T-helper 2 cell treated with Interferon-gamma antibody and Interleukin-4, amounts not matched to agents 5 μg/mL and 100 μg/mL, for 36 hours (primary cell): ENCODE results near the gene FBXL14.
A peak's percentile ranks its signal among the peaks of the same experiment; 100 is the strongest.

Experiments used
- DNase-seq: peaks from one replicate; pipeline ENCODE4 v3.0.0; 2021; ENCODE audit warnings: low spot score
- H3K27ac Mint-ChIP-seq: one replicate; pipeline ENCODE4 v1.8.0; 2021; ENCODE audit warnings: mild to moderate bottlenecking, mixed read lengths
- H3K27me3 Mint-ChIP-seq: one replicate; pipeline ENCODE4 v1.8.0; 2021; ENCODE audit warnings: low read depth, mixed read lengths
- H3K36me3 Mint-ChIP-seq: one replicate; pipeline ENCODE4 v1.8.0; 2021; ENCODE audit warnings: low read depth, mixed read lengths
- H3K4me1 Mint-ChIP-seq: one replicate; pipeline ENCODE4 v1.8.0; 2021; ENCODE audit warnings: low read depth, mixed read lengths
- H3K4me3 Mint-ChIP-seq: one replicate; pipeline ENCODE4 v1.8.0; 2022; ENCODE audit warnings: mild to moderate bottlenecking, moderate library complexity, mixed read lengths
- H3K9me3 Mint-ChIP-seq: one replicate; pipeline ENCODE4 v1.8.0; 2021; ENCODE audit warnings: mixed read lengths

FBXL14 gene

DNA sequence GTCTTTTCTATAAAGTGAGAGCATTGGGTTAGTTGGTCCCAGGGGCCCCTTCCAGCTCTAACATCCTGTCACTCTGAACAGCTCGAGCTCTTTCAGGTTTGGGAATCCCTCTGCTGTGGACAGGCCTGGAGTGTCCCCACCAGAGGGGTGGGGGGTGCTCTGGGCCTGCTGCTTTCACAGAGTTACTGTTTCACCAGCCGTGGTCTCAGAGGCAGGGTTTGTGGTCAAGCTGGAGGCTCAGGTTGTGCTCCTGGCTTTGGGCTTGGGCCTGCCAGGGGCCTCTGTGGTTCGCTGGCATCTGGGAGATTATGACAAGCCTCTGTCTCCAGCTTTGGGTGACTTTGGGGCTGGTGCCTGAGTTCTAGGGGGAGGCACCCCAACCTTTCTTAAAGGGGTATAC lies 59.6 kb downstream of the FBXL14 start:
- DNase-seq: no peak
- H3K36me3 Mint-ChIP-seq: no peaks in the 10 kb centered on the region
- H3K4me3 Mint-ChIP-seq: no peak overlapping the region
- no peak overlapping the region for H3K27ac Mint-ChIP-seq
- H3K9me3 Mint-ChIP-seq: no peaks in the 10 kb centered on the region
- H3K4me1 Mint-ChIP-seq: peaks cover 31% of the 10 kb centered on the region
- peaks cover 69% of the 10 kb centered on the region for H3K27me3 Mint-ChIP-seq

DNA sequence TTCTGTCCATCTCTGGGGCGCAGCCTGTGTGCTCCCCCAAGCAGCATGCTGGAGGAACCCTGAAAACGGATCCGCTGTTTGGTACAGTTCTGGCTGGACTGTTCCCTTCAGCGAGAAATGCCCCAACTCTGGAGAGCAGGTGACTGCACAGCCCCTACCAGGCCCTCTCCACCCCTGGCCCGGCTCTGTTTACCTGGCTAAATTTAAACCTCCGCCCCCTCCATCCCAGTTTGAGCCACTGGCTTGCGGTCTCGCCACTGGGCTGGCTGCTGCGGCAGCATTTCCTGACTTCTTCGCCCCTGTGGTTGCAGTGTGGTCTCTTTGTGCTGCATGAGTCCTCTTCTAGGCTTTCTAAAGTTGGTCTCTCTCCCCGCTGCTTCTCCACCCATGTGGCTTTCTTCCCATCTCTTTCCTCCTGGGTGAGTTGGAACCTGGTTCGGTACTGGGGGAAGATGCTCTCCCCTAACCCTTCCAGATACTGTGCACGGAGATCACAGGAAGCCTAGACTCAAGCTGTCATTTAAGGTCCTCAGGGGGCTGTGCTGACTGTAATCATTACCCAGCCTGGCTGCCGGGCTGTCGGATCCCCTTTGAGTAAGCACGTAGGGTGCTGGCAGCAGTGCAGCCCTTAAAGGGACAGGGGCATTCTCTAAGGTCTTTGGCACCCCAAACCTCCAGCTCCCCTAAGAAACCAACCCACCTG lies 60.6 kb downstream of the FBXL14 start:
- DNase-seq: peak; percentile 73
- peaks cover 2% of the 10 kb centered on the region for H3K36me3 Mint-ChIP-seq
- H3K4me1 Mint-ChIP-seq: peaks cover 33% of the 10 kb centered on the region
- peak overlapping the region; percentile 85 for H3K4me3 Mint-ChIP-seq
- H3K27me3 Mint-ChIP-seq: peaks cover 69% of the 10 kb centered on the region
- no peaks in the 10 kb centered on the region for H3K9me3 Mint-ChIP-seq
- H3K27ac Mint-ChIP-seq: peak overlapping the region; percentile 1

DNA sequence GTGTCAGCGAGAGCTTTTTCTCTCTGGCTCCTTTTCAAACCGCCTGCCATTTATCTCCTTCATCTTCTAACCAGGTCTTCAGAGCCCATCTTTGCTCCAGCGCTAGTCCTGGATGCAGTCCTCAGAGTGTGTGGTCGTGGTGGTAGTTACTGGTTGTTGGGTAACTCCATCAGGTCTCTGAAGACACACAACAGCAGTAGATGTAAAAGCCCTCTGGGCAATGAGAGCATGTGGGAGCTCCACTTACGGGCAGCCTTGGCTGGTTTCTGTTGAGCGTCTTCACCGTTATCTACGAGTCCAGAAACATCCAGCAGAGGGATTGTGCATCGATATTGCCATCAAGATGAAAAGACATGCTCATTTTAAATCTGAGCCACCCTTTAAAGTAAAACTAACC lies 61.2 kb downstream of the FBXL14 start:
- peaks cover 71% of the 10 kb centered on the region for H3K27me3 Mint-ChIP-seq
- peaks cover 33% of the 10 kb centered on the region for H3K4me1 Mint-ChIP-seq
- H3K9me3 Mint-ChIP-seq: no peaks in the 10 kb centered on the region
- H3K36me3 Mint-ChIP-seq: peaks cover 2% of the 10 kb centered on the region
- peak overlapping the region; percentile 85 for H3K4me3 Mint-ChIP-seq
- peak overlapping the region; percentile 1 for H3K27ac Mint-ChIP-seq
- peak; percentile 32 for DNase-seq

DNA sequence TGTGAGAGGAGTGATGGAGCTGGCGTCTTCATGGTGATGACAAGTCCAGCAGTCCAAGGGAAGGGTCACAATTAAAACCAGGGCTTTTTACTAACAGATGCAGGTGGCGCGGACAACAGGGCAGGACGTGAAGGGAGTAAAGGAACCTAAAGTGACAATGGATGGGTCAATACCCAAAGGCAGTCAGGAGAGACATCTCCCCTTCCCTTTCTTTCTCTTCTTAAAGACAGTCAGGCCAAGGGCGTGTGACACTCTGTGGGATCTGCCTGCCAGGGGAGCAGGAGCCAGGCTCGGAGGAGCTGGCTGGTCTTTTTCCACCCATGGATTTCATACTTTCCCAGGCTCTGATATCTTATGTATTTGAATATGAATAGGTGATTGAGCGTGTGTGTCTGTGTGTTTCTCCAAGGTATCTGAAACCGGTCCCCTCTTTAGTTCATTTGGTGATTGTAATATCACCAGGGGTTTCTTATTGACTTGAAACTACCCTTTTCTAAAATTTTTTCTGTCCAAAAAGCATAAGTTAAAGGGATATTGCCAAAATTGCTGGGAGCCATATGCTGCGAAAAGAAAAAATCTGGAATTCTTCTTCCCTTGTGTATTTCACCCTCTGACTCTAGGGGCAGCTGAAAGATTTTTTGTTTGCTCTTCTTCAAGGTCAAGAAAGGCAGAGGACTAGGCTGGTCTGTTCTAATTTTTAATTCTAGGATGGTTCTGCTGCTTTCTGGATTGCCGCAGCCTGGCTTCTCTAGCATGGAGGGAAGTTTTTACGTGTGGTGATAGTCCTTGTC lies 61.8 kb downstream of the FBXL14 start:
- H3K4me3 Mint-ChIP-seq: peak overlapping the region; percentile 85
- H3K27ac Mint-ChIP-seq: no peak overlapping the region
- peaks cover 2% of the 10 kb centered on the region for H3K36me3 Mint-ChIP-seq
- peaks cover 72% of the 10 kb centered on the region for H3K27me3 Mint-ChIP-seq
- H3K9me3 Mint-ChIP-seq: no peaks in the 10 kb centered on the region
- no peak for DNase-seq
- H3K4me1 Mint-ChIP-seq: peaks cover 33% of the 10 kb centered on the region

DNA sequence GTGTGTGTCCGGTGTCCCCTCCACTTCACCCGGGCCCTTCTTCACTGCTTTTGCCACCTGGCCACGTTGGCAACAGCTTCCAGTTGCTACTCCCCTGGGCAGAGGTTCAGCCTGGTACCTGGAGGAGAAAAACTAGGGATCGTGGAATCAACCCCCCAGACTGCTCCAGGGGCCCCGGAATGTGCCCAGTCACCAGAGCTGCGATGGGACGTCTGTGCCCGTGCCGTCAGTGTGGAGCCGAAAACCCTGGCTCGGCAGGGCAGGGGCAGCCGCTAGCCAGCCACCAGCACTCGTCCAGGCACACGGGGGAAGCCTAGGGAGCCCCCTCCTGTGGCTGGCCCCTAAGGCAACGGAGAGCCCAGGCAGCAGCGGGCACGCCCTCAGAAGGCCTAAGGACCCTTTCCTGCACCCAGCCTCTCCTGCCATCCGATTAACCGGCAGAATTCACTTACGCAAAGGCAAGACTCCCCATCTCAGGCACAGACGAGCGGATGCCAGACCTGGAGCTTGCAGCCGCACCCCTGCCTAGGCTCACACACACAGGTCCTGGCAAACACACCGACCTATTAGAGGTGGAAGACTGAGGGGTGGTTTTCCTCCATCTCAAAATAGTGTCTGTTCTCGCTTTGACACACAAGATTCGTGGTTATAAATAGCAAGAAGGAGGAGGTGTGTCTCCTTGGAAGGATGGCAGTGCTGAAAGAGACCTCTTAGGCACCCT lies 62.6 kb downstream of the FBXL14 start:
- DNase-seq: no peak
- Mint-ChIP-seq H3K27ac (no peak overlapping the region), H3K36me3 (peaks cover 2% of the 10 kb centered on the region), H3K27me3 (peaks cover 71% of the 10 kb centered on the region), H3K4me3 (peak overlapping the region; percentile 85), H3K9me3 (no peaks in the 10 kb centered on the region), H3K4me1 (peaks cover 33% of the 10 kb centered on the region)

DNA sequence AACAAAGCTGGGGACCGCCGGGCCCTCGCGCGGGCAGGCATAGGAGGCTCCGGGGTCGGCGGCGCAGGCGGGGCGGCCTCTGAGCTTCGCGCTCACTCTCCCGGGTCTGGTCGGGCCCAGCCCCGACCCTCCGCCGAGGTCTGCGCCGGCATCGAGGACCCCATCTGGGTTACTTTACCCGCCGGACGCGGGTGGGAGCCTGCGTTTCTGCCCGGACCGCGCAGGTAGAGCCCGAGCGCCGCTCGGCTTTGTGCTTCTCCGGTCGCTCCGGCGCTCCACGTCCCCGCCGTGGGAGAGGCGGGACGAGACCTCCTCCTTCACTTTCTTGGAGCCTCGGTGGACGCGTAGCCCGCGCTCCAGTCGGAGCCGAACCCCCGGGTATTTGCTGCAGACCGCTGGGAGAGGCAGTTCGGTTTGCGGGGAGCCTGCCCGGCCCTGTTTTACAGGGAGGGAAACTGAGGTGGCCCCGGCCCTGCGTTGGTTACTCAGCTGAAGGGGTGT lies 63.2 kb downstream of the FBXL14 start:
- no peaks in the 10 kb centered on the region for H3K9me3 Mint-ChIP-seq
- peaks cover 2% of the 10 kb centered on the region for H3K36me3 Mint-ChIP-seq
- H3K4me3 Mint-ChIP-seq: peak overlapping the region; percentile 38
- H3K4me1 Mint-ChIP-seq: peaks cover 33% of the 10 kb centered on the region
- peaks cover 71% of the 10 kb centered on the region for H3K27me3 Mint-ChIP-seq
- H3K27ac Mint-ChIP-seq: no peak overlapping the region
- no peak for DNase-seq

DNA sequence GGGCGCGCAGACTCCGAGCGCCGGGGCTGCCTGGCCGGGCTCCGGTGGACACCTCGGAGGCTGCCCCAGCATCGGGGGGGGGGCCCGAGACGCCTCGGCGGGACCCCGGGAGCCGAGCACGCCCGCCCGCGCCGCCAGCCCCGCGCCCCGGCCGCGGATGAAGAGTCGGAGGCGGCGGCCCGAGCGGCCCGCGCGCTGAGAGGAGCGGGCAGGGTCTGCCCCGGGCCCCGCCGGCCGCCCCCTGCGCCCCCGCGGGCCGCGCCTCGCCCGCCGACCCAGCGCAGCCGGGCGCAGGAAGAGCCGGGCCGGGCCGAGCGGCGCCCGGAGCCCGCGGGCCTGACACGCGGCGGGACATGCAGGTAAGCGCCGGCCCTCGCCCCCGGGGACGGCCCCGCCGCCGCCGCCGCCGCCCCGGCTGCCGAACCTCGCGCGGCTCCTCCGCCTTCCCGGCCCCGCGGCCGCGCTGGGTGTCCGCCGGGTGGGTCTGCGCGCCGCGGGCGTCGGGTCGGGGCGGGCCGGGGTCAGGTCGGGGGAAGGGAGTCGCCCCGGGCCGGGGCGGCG lies 63.7 kb downstream of the FBXL14 start:
- H3K4me1 Mint-ChIP-seq: peaks cover 33% of the 10 kb centered on the region
- H3K9me3 Mint-ChIP-seq: no peaks in the 10 kb centered on the region
- H3K4me3 Mint-ChIP-seq: no peak overlapping the region
- no peak for DNase-seq
- H3K27me3 Mint-ChIP-seq: peaks cover 71% of the 10 kb centered on the region
- H3K27ac Mint-ChIP-seq: no peak overlapping the region
- peaks cover 2% of the 10 kb centered on the region for H3K36me3 Mint-ChIP-seq

DNA sequence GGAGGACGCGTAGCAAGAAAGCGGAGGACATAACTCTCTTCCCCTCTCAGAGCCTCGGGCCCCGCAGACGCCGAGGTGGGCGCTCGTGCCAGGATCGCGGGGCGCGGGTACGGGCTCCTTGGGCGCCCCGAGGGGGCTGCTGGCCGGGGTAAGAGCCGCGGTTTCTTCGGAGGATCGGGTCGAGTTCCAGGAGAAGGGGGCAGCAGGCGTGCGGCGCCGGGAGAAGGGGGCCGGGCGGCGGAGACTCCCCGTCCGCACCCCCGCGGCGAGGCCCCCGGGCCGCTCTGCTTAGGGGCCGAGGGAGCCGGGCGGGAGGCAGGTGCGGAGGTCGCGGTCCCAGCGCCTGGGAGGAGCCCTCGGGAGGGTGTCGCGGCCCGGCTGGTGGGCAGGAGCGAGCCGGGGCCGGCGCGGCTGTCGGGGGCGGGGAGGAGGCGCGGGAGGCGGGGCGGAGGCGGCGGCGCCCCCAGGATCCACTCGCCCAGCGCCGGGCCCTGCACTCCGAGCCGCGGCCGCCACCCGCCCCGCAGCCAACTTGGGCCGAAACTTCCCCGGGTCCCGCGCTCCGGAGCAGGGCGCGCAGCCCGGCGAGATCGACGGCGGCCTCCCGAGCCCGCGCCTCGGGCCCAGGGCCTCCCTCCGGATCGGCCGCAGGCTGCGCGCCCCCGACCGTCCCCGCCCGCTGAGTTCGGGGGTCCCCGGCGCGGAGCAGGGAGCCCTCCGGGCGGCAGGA lies 64.4 kb downstream of the FBXL14 start:
- Mint-ChIP-seq H3K27me3 (peaks cover 73% of the 10 kb centered on the region), H3K4me1 (peaks cover 33% of the 10 kb centered on the region), H3K9me3 (no peaks in the 10 kb centered on the region), H3K36me3 (peaks cover 2% of the 10 kb centered on the region), H3K27ac (no peak overlapping the region), H3K4me3 (peak overlapping the region; percentile 81)
- DNase-seq: no peak

DNA sequence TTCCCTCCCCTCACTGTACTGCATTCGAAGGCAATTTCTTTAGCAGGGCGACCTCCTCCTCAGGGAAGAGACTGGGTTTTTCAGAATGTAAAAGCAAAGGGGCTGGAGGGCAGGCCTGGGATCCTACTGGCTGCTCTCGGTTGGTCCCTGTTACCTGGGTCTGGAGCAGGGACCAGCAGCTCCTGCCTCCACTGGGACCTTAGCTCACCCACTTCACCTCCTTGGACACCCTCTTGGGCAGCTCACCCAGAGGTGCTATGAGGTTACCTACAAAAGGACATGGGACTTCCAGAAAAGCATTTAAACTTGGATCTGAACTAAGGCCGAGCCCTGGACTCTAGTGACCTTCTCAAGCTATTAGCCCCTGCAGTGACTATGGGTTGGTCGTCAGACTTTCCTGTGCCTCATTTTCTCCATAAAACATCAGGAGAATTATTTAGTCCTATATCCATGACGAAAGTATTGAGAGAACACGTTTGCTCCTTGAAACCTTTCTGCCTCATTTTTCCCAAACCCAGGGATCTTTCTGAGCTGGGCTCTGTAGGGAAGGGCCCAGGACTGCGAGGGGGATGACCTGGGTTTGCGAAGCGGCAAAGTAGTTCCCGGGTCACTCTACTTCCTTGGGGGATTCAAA lies 65.0 kb downstream of the FBXL14 start:
- Mint-ChIP-seq H3K27ac (no peak overlapping the region), H3K27me3 (peaks cover 79% of the 10 kb centered on the region), H3K9me3 (no peaks in the 10 kb centered on the region), H3K4me3 (peak overlapping the region; percentile 81), H3K4me1 (peaks cover 27% of the 10 kb centered on the region), H3K36me3 (peaks cover 2% of the 10 kb centered on the region)
- DNase-seq: no peak

DNA sequence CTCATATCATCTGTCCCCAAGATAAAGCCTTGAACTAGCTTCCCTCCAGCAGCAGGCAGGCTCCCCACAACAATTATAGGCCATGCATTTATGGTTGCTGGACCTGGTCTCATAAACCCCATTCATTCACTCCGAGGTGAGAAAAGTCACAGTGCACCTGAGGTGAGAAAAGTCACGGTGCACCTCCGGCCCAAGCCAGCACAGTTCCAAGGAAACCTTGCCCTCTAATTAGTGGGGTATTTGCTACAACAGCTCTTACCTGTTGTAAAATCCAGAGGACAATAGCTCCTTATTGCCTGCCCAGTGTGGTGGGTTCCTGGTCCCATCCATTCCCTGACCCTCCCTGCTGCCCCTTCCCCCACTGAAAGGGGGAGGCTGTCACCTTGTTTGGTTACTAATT lies 65.6 kb downstream of the FBXL14 start:
- Mint-ChIP-seq H3K4me3 (no peak overlapping the region), H3K27me3 (peaks cover 81% of the 10 kb centered on the region), H3K4me1 (peaks cover 21% of the 10 kb centered on the region), H3K9me3 (no peaks in the 10 kb centered on the region), H3K36me3 (peaks cover 2% of the 10 kb centered on the region), H3K27ac (no peak overlapping the region)
- DNase-seq: no peak

DNA sequence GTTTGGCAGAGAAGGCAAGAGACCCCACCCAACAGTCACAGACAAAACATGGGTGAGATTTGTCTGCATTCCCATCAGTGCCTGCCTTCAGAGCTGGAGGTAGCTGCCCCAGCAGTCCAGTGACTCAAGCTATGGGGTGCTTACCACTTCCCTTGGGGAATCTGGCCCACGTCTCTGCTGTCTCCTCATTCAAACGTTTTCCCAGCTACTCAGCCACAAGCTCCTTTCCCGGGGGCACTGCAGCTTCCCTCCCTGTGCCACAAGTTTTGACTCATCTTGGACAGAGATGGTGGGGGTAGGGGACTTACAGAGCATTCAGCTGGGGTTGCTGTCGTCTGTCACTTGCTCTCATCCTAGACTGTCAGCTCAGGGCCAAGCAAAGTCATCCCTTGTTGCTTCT lies 66.6 kb downstream of the FBXL14 start:
- no peak for DNase-seq
- Mint-ChIP-seq H3K4me3 (no peak overlapping the region), H3K36me3 (peaks cover 2% of the 10 kb centered on the region)

DNA sequence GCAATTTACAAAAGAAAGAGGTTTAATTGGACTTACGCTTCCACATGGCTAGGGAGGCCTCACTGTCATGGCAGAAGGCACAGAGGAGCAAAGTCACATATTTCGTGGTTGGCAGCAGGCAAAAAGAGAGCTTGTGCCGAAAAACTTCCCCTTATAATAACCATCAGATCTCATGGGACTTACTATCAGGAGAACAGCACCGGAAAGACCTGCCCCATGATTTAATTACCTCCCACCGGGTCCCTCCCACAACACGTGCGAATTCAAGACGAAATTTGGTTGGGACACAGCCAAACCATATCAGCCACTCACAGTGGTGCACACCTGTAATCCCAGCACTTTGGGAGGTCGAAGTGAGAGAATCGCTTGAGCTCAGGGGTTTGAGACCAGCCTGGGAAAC lies 68.5 kb downstream of the FBXL14 start:
- H3K27ac Mint-ChIP-seq: no peak overlapping the region
- H3K36me3 Mint-ChIP-seq: peaks cover 2% of the 10 kb centered on the region
- DNase-seq: no peak
- no peaks in the 10 kb centered on the region for H3K9me3 Mint-ChIP-seq
- peaks cover 2% of the 10 kb centered on the region for H3K4me1 Mint-ChIP-seq
- H3K4me3 Mint-ChIP-seq: no peak overlapping the region
- H3K27me3 Mint-ChIP-seq: peaks cover 60% of the 10 kb centered on the region

More for the DNA sequence above, 66.6 kb downstream of the FBXL14 start:
- H3K27ac Mint-ChIP-seq: no peak overlapping the region
- H3K9me3 Mint-ChIP-seq: no peaks in the 10 kb centered on the region
- H3K27me3 Mint-ChIP-seq: peaks cover 76% of the 10 kb centered on the region
- H3K4me1 Mint-ChIP-seq: peaks cover 11% of the 10 kb centered on the region

DNA sequence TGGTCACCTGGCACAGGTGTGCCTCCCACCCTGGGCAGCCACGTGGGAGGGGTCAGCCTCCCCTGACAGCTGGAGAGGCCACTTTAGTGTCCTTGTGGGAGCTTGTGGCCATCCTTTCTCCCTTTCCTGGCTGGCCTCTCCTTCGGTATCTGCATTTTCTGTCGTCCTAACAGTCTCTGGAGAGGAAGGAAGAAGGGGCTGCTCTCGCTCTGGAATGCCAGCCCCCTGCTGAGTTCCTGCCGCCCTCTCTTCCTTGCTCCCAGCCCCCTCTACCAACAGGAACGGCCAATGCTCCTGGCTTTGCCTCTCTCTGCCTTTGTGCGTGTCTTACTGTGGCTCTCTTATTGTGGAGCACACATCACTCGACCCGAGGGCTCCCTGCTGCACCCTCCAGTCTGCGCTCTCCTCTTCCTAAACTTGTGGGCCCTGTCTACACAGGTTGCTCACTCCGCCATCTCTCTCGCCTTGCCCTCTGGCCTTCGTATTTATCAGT lies 70.8 kb downstream of the FBXL14 start:
- no peak overlapping the region for H3K27ac Mint-ChIP-seq
- H3K36me3 Mint-ChIP-seq: no peaks in the 10 kb centered on the region
- no peaks in the 10 kb centered on the region for H3K4me1 Mint-ChIP-seq
- H3K9me3 Mint-ChIP-seq: no peaks in the 10 kb centered on the region
- DNase-seq: no peak
- H3K27me3 Mint-ChIP-seq: peaks cover 63% of the 10 kb centered on the region
- no peak overlapping the region for H3K4me3 Mint-ChIP-seq
